Endometrium (tissue), 2 donors: ENCODE results near the gene SOST.

Source experiments
- FAIRE-seq: peaks from 2 replicates; lab custom pipeline; 2012; peaks lifted over from hg19 to GRCh38; lab: Jason Lieb, UNC
- donor health status: control.
- donor health status: control.

SOST gene

GRCh38 chr17:43707184-43707583 lies 51.4 kb downstream of the SOST start:
- FAIRE-seq, result no peak

GRCh38 chr17:43706235-43706634 lies 52.4 kb downstream of the SOST start:
- no peak for FAIRE-seq
